ENCODE measurements around the gene KDM5C.

GRCh38 chrX:53249408-53250042, 24.5 kb upstream of the KDM5C start:
- no peak for TF ChIP-seq CTCF (IDR thresholded peaks at IDR 0.05)
- no peak for TF ChIP-seq POLR2A (IDR thresholded peaks at IDR 0.05)
- TF ChIP-seq POLR2AphosphoS5 (IDR thresholded peaks at IDR 0.05), result no peak

All from breast epithelium (tissue), 3 donors.